ENCODE measurements around the gene FRAT1.
A peak's percentile ranks its signal among the peaks of the same experiment; 100 is the strongest.
"Not testable (repeated sequence)": the region's sequence is repeated elsewhere in the genome, so short reads cannot be mapped to it uniquely, and the experiment has no call there.

The FRAT1 gene, protein sequence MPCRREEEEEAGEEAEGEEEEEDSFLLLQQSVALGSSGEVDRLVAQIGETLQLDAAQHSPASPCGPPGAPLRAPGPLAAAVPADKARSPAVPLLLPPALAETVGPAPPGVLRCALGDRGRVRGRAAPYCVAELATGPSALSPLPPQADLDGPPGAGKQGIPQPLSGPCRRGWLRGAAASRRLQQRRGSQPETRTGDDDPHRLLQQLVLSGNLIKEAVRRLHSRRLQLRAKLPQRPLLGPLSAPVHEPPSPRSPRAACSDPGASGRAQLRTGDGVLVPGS

DNA sequence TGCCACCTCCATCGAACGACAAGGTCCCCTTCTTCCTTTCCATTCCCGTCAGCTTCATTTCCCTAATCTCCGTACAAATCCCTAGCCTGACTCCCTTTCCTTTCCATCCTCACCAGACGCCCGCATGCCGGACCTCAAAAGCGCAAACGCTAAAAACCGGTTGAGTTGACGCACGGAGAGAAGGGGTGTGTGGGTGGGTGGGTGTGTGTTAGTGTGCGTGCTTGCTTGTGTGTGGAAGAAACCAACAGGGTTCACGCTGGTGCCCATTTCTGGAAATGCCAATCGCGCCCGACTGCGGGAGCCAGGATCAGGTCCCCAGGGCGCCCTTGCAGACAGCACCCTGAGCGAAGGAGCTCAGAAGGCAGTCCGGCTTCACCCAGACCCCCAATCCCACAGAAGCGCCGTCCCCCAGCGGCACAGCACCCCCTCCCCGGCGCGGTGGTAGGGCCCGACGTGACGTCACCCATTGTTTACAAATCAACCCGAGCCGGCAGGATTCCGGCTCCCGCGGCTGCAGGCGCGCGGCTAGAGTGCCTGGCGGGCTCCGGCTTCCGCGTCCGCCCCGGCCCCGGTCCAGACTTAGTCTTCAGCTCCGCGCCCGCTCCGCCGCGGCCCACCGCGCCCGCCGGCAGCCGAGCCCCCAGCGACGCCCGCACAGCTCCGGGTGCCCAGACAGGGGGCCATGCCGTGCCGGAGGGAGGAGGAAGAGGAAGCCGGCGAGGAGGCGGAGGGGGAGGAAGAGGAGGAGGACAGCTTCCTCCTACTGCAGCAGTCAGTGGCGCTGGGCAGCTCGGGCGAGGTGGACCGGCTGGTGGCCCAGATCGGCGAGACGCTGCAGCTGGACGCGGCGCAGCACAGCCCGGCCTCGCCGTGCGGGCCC, at the start of gene FRAT1:
Gene FRAT1 (plus strand): TSS at position 500 of the 880 bp plus-strand sequence. CDS start 183 bp downstream, at position 683.
- DNase-seq (ENCODE audit: low read depth in 2 of 2): peak; percentile 69 to 80

DNA sequence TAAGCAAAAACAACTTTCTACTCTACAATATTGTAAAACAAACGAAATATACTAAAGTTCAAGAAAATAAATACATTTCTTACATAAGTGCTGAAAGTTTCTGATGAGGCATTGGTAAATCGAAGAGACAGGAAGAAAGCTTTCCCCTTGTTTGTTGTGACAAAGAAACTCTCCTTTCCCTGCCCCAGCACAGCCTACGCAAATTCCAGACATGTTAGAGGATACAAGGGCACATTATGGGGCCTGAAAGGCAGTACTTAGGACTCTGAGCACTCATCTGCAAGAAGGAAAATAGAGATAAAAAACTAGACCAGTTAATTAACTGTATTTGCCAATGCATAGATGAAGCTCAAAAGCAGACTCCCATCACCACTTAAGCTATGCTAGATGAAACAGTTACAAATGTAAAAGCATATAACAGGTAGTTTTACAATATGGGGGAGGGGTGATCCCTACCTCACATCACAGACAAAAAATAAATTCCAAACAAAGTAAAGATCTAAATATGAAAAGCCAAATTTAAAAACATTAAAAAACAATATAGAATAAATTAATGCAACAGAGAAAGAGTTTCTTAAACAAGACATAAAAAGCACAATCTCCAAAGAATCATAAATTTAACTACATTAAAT, 48.4 kb upstream of the FRAT1 start:
- DNase-seq (ENCODE audit: low read depth in 2 of 2): no peak

DNA sequence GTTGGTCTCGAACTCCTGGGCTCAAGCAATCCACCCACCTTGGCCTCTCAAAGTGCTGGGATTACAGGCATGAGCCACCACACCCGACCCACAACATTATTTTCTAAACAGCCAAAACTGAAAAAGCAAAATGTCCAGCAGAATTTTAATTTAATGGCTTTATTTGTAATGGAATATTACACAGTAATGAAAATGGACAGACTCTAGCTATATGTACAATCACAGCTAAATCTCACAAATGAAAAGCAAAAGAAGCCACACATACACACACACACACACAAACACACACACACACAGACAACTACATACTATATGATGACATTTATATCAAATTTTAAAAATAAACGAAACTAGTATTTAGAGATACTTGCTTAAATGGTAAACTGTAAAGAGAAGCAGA, 45.4 kb upstream of the FRAT1 start:
- DNase-seq (ENCODE audit: low read depth in 2 of 2): no peak

DNA sequence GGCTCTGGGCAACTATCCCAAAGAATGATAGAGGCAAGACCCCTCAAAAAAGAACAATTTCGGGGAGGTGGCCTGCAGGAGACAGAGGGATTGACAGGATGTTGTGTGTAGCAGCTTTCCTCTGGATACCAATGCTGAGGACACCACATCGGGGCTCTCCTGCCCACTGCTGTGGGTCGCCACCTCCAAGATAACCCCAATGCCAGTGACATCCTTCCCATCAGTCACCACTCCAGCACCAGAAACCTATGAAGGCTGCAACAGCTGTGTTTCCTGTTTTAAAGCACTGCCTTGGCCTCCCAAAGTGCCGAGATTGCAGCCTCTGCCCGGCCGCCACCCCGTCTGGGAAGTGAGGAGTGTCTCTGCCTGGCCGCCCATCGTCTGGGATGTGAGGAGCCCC, 44.2 kb upstream of the FRAT1 start:
- no peak for DNase-seq (ENCODE audit: low read depth in 2 of 2)

DNA sequence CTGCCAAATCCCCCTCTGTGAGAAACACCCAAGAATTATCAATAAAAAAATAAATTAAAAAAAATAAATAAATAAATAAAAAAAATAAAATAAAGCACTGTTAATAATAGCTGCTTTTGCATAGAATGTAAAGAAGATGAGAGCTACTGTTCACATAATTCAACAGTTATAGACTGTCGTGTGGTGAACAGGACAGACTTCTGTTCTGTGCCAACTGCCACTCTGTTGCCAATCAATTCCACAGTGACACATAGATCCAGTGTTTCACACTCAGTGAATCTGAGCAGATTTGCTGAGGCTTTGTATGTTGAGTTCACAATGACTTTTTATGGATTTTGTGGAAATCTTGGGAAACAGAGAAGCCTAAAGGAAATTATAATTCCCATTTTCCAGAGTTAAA, 41.5 kb upstream of the FRAT1 start:
- DNase-seq (ENCODE audit: low read depth in 2 of 2): no peak

DNA sequence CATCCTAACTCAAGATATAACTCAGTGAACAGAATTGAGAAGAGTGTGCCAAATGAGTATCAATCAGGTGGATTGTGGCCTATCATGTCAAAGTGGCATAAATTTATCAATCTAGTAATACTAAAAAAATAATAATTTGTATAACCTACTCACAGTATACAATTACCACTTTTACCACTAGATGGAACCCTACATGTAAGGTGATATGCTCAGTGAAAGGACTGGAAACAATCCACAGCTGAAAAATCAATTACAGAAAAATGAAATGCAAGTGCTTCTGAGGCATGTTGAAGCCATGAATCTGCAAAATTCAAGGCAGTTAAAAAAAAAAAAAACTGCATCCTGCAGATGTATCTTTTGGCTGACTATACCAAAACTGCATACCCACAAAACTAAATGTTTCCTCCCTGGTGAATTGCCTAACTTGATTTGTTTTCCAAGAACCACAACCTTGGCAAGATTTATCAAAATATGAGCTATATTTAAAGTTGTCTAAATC, 40.5 kb upstream of the FRAT1 start:
- no peak for DNase-seq (ENCODE audit: low read depth in 2 of 2)

DNA sequence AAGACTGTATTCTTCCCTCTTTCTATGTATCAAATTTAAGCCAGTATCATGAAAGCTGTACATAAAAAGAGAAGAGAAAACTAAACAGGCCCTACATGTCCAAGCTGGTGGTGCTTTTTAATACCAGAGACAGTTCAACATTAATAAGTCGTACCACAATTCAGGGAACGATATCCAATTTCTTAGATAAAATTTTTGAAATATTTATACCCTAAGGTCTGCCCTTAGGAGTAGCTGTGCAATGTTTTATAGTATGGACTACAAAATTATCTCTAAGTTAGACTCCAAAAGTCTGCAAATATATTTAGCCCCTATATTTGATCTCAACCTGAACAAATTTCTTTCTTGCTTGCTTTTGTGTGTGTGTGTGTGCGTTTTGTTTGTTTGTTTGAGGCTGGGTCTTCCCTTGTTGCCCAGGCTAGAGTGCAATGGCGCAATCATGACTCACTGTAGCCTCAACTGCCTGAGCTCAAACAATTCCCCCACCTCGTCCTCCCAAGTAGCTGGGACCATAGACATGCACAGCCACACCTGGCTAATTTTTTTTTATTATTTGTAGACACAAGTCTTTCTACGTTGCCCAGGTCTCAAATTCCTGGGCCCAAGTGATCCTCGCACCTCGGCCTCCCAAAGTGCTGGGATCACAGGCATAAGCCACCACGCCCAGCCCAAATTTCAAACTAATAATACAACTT, 39.8 kb upstream of the FRAT1 start:
- no peak for DNase-seq (ENCODE audit: low read depth in 2 of 2)

DNA sequence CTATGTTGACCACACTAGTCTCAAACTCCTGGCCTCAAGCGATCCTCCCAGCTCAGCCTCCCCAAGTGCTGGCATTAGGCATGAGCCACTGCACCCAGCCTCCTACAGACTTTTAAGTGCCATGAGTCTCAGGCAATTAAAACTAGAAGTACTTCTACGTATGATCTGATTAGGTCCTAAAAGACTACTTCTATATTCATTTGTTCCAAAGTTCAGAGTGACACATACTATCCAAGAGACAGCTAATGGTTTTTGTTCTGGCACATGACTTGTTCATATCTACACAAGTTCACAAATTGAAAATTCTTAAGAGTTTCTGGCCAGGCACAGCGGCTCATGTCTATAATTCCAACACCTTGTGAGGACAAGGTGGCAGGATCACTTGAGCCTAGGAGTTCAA, 38.3 kb upstream of the FRAT1 start:
- no peak for DNase-seq (ENCODE audit: low read depth in 2 of 2)

DNA sequence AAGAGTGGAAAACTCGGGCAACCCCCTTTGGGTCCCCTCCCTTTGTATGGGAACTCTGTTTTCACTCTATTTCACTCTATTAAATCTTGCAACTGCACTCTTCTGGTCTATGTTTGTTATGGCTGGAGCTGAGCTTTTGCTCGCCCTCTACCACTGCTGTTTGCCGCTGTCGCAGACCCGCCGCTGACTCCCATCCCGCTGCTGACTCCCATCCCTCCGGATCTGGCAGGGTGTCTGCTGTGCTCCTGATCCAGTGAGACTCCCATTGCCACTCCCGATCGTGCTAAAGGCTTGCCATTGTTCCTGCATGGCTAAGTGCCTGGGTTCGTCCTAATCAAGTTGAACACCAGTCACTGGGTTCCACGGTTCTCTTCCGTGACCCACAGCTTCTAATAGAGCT, 29.0 kb upstream of the FRAT1 start:
- not testable (repeated sequence) for DNase-seq (ENCODE audit: low read depth in 2 of 2)

DNA sequence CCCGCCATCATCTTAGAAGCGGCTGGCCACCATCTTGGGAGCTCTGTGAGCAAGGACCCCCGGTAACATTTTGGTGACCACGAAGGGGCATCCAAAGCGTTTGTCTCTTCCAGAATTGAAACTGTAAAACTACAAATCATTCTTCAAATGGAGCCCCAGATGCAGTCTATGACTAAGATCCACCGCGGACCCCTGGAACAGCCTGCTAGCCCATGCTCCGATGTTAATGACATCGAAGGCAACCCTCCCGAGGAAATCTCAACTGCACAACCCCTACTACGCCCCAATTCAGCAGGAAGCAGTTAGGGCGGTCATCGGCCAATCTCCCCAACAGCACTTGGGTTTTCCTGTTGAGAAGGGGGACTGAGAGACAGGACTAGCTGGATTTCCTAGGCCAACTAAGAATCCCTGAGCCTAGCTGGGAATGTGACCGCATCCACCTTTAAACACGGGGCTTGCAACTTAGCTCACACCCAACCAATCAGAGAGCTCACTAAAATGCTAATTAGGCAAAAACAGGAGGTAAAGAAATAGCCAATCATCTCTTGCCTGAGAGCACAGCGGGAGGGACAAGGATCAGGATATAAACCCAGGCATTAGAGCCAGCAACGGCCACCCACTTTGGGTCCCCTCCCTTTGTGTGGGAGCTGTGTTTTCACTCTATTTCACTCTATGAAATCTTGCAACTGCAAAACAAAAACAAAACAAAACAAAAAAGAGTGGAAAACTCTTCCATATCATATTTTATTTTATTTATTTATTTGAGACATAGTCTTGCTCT, 28.3 kb upstream of the FRAT1 start:
- not testable (repeated sequence) for DNase-seq (ENCODE audit: low read depth in 2 of 2)

DNA sequence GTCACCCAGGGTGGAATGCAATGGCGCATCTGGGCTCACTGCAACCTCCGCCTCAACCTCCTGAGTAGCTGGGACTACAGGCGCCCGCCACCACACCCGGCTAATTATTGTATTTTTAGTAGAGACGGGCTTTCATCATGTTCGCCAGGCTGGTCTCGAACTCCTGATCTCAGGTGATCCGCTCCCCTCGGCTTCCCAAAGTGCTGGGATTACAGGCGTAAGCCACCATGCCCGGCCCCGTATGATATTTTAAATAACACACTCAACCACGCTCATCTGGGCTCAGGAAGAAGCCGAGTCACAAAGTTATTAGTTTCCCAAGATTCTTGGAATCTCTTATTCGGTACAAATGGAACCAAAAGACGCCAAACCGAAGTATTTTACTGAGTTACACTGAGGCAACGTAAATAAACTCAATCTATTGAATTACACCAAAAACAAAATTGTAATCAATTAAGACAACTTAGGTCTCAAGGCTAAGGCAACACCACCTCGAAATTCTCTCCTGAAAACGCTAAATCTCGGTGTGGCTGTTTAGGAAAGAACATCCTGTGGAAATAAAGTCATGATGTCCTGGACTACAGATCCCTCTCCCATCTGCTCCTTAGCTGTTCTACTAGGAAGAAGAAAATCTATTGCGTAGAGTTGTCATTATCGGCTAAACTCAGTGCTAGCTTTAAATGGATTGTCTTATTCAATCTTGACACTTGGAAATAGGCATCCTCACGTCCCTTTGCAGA, 27.5 kb upstream of the FRAT1 start:
- no peak for DNase-seq (ENCODE audit: low read depth in 2 of 2)

DNA sequence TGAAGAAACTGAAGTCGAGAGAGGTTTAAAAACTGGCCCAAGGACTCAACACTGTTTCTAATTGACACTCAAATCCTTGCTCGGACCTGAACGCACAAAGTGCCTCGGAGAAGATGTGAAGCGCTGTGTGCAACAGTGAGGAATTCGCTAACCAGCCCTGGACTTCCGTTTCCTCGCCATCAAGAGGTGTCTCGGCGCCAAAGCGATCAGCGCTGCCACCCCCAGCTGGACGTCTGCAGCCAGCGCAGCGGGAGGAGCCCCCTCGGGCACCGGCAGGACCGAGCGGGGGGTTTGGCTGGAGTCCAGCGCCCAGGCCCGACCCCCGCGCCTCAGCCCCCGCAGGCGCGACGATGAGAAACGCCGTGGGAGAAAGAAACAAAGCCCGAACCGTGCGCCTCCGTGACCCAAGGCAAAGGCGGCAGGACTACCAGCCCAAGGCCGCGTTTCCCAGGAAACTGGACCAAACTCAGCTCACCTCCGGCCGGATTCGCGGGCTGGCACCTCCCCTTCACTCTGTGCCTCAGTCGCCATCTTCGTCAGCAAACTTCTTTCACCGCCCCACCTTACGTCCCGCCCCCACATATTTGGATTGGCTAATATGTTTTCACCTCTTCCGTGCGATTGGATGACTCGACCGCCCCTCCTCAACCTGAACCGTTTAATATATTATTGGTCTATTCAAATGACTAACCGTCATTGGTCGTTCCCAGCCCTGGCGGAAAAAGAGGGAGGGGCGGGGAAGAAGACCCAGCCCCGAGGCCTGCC, 26.8 kb upstream of the FRAT1 start, which contains the start of gene ARHGAP19:
Gene ARHGAP19 (minus strand): TSS at position 541 of the 765 bp plus-strand sequence. CDS start 10 bp downstream, at position 531.
- peak; percentile 73 to 79 for DNase-seq (ENCODE audit: low read depth in 2 of 2)

DNA sequence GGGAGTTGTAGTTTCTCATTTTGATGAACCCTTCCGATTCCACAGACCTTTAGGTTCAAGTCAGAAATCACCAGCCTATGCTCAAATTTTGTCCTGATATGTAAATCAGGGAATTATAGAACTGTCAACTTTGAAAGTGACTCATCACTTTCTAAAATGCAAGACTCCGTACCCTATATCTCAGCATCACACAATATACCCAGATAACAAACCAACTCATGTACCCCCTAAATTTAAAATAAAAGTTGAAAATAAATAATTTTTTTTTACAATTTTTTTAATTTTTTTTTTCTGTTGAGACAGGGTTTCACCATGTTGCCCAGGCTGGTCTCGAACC, 26.2 kb upstream of the FRAT1 start:
- DNase-seq (ENCODE audit: low read depth in 2 of 2): no peak

DNA sequence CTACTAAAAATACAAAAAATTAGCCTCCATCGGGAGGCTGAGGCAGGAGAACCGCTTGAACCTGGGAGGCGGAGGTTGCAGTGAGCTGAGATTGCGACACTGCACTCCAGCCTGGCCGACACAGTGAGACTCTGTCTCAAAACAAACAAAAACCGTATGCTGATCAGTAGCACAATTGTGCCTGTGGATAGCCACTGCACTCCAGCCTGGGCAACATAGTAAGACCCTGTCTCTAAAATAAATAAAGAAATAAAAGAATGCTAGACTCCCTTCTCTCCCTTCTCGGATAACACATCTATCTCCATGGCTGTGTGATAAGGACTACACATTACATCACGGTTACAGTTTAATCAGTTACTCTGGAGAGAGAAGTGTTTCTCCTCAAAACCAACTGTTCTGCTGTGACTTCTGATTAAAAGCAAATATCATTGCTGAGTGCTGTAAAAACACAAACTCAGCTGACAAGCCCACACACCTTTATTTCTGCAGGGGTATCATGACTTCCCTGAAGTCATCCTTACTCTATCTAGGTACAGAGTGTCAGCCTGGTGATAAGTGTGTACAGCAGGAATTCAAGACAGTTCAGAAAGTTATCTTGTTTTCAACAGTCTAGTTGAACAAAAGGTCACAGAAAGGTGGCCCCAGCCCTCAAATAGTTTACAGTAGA, 21.4 kb upstream of the FRAT1 start:
- DNase-seq (ENCODE audit: low read depth in 2 of 2): no peak

DNA sequence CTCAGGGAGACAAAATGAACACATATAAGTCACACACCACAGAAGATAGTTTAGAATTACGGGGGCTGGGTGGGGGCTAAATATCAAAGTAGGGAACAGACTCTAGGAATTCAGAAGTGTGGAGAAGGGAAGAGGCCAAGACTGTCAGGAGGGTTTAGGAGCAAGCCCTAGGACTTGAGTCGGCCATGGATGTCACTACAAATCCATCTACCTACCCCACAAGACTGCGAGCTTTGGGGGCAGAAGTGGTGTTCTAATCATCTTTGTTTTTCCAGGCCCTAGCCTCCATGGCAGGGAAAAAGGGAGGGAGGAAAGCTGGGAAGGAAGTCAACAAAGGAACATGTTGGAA, 20.9 kb upstream of the FRAT1 start:
- DNase-seq (ENCODE audit: low read depth in 2 of 2): no peak

DNA sequence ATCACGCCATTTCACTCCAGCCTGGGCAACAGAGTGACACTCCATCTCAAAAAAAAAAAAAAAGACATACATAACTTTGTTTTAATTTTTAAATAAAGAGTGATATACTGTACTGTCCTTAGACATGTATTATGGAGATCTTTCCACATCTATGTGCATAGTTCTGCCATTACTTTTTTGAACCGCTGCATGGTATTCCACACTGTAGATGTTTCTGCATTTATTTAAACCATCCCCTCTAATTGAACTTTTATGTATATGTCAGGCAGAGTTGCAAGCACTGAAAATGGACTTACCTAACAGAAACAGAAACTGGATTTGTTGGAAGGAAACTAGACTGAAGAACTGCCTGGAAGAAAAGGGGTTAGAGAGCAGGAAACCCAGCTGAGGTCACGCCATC, 18.1 kb upstream of the FRAT1 start:
- no peak for DNase-seq (ENCODE audit: low read depth in 2 of 2)

DNA sequence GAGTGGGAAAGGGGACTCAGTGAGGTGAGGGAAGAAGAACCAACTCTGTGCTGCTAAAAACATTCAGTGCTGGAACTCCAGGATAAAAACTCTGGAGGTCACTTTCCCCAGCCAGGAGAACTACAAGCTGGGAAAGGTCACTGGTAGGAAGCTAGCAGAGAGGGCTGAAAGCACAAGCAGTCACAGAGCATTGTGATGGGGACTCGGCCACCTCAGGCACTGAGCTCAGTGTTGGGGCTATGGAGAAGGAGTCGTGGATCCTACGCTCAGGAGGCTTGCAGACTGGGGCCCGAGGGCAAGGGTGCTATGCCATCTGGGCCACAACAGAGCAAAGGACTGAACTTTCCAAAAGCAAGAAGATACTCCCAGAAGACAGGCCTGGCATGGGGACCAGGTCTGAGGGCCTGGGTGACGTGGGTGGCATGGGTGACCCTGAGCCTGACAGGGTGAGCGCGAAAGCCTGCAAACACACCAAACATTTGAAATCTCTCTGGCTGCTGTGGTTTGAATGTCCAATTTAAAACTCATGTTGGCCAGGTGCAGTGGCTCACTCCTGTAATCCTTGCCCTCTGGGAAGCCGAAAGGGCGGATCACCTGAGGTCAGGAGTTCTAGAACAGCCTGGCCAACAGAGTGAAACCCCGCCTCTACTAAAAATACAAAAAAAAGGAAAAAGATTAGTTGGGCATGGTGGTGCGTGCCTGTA, 16.8 kb upstream of the FRAT1 start:
- no peak for DNase-seq (ENCODE audit: low read depth in 2 of 2)

DNA sequence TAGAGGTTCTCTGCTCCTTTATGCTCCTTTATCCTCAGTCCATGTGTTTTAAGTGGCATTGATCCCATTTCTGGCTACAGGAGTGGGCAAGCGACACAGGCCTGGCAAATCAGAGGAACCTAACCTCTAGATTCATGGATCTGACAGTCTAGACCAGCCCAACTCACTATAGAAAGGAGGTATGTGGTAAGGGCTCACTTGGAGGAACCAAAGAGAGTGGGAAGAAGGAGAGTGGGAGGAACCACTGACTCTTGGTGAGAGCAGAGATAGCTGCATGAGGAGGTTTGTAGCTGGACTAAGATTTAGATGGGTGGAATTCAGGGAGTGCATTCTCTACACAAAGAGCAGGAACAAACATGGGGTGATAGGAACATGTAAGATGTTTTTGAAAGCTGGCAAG, 11.6 kb upstream of the FRAT1 start:
- DNase-seq (ENCODE audit: low read depth in 2 of 2): no peak

Data from stimulated activated CD4-positive, alpha-beta T cell treated with anti-CD3 and anti-CD28 coated beads, Interleukin-1b, Interleukin-23, amount 100 ng/mL, for 1 hour (primary cell).